HG03064 (cell line): Measurements from ENCODE around the gene BHLHE23.
"Not testable (repeated sequence)": the region's sequence is repeated elsewhere in the genome, so short reads cannot be mapped to it uniquely, and the experiment has no call there.

Experiments used
- ATAC-seq: cut with Tn5 transposase; IDR thresholded peaks from one replicate; pipeline ENCODE4 v1.9.1; 2021; ENCODE audit warnings: low read depth; ENCODE audit not compliant: unreplicated experiment

BHLHE23 gene

GRCh38 chr20:63043348-63044203 is 36.8 kb upstream of the BHLHE23 start:
- ATAC-seq, result no peak

- no peak for ATAC-seq
Measured at GRCh38 chr20:63042448-63043071, 35.8 kb upstream of the BHLHE23 start.

- ATAC-seq, result no peak
Measured at GRCh38 chr20:63041776-63042175, 35.0 kb upstream of the BHLHE23 start.

- no peak for ATAC-seq
Measured at GRCh38 chr20:63037669-63038268, 31.0 kb upstream of the BHLHE23 start.

GRCh38 chr20:63036291-63036690 is 29.5 kb upstream of the BHLHE23 start:
- ATAC-seq, result no peak

GRCh38 chr20:63035603-63036185 is 28.9 kb upstream of the BHLHE23 start:
- no peak for ATAC-seq

GRCh38 chr20:63034710-63035602 is 28.2 kb upstream of the BHLHE23 start:
- ATAC-seq, result not testable (repeated sequence)

GRCh38 chr20:63033794-63034709 is 27.3 kb upstream of the BHLHE23 start:
- ATAC-seq, result no peak

GRCh38 chr20:63032861-63033793 is 26.4 kb upstream of the BHLHE23 start:
- no peak for ATAC-seq

- ATAC-seq, result no peak
Measured at GRCh38 chr20:63032026-63032800, 25.4 kb upstream of the BHLHE23 start.

- ATAC-seq, result no peak
Measured at GRCh38 chr20:63031251-63032014, 24.7 kb upstream of the BHLHE23 start.

GRCh38 chr20:63029358-63030121 is 22.8 kb upstream of the BHLHE23 start:
- ATAC-seq, result no peak

- no peak for ATAC-seq
Measured at GRCh38 chr20:63028461-63028921, 21.7 kb upstream of the BHLHE23 start.

GRCh38 chr20:63027922-63028389 is 21.2 kb upstream of the BHLHE23 start:
- ATAC-seq, result no peak

GRCh38 chr20:63027221-63027921 is 20.6 kb upstream of the BHLHE23 start:
- ATAC-seq, result no peak
